GM23338 (cell line): ENCODE data around the gene CYP24A1. TPM values are rescaled to one million over a fixed set of nuclear protein-coding genes. Genes with fewer than 3 reads are reported as not detected.

Experiments used
- ATAC-seq: fragments of 200-7000 bp; cut with Tn5 transposase; 3 replicates; pipeline ENCODE4 v1.9.1; 2020
- DNase-seq: peaks from one replicate; pipeline ENCODE4 v3.0.0-alpha.2; 2015; ENCODE audit warnings: low spot score
- H2AFZ ChIP-seq: fragments of 200-600 bp; sonication (generic); 2 replicates; pipeline ENCODE4 v1.8.0; 2016; ENCODE audit warnings: antibody characterized with exemption, mild to moderate bottlenecking, moderate library complexity
- H3F3A ChIP-seq: fragments of 200-600 bp; sonication (generic); replicated peaks from 2 replicates; pipeline ENCODE4 v1.8.0; 2017; ENCODE audit warnings: antibody characterized with exemption, mixed run types, low read depth
- H3K27ac ChIP-seq: fragments of 200-600 bp; sonication (generic); 2 replicates; pipeline ENCODE4 v1.6.1; 2016; ENCODE audit warnings: low read depth
- H3K27me3 ChIP-seq: fragments of 200-600 bp; sonication (generic); 2 replicates; pipeline ENCODE4 v1.8.0; 2016; ENCODE audit warnings: mild to moderate bottlenecking, mixed run types, moderate library complexity; ENCODE audit not compliant: insufficient read depth
- H3K36me3 ChIP-seq: fragments of 200-600 bp; sonication (generic); 2 replicates; pipeline ENCODE4 v1.8.0; 2016; ENCODE audit warnings: mild to moderate bottlenecking; ENCODE audit not compliant: insufficient read depth
- H3K4me1 ChIP-seq: fragments of 200-600 bp; sonication (generic); 2 replicates; pipeline ENCODE4 v1.8.0; 2016; ENCODE audit warnings: mild to moderate bottlenecking, moderate library complexity; ENCODE audit not compliant: insufficient read depth
- H3K4me2 ChIP-seq: fragments of 200-600 bp; sonication (generic); 2 replicates; pipeline ENCODE4 v1.7.1; 2017; ENCODE audit warnings: mixed run types
- H3K4me3 ChIP-seq: fragments of 200-600 bp; sonication (generic); 2 replicates; pipeline ENCODE4 v1.6.1; 2016; ENCODE audit warnings: mixed run types
- H3K79me2 ChIP-seq: fragments of 200-600 bp; sonication (generic); replicated peaks from 2 replicates; pipeline ENCODE4 v1.8.0; 2017; ENCODE audit warnings: mild to moderate bottlenecking; ENCODE audit not compliant: insufficient read depth
- H3K9me2 ChIP-seq: fragments of 200-600 bp; sonication (generic); 2 replicates; pipeline ENCODE4 v1.8.0; 2017; ENCODE audit not compliant: insufficient read depth
- H4K20me1 ChIP-seq: fragments of 200-600 bp; sonication (generic); replicated peaks from 2 replicates; pipeline ENCODE4 v1.8.0; 2017; ENCODE audit warnings: mild to moderate bottlenecking; ENCODE audit not compliant: insufficient read depth
- H3K27ac Mint-ChIP-seq: 2 replicates; pipeline ENCODE4 v1.8.0; 2020; ENCODE audit warnings: inconsistent platforms, mild to moderate bottlenecking, moderate library complexity, mixed read lengths
- H3K27me3 Mint-ChIP-seq: 3 replicates; pipeline ENCODE4 v1.8.0; 2022; ENCODE audit warnings: low read depth, mild to moderate bottlenecking, moderate library complexity, mixed read lengths, inconsistent platforms; ENCODE audit not compliant: insufficient read depth, poor library complexity
- H3K36me3 Mint-ChIP-seq: 3 replicates; pipeline ENCODE4 v1.8.0; 2021; ENCODE audit warnings: low read depth, mild to moderate bottlenecking, inconsistent platforms, moderate library complexity, mixed read lengths
- H3K4me1 Mint-ChIP-seq: 3 replicates; pipeline ENCODE4 v1.8.0; 2020; ENCODE audit warnings: mild to moderate bottlenecking, inconsistent platforms, mixed read lengths
- H3K4me3 Mint-ChIP-seq: 3 replicates; pipeline ENCODE4 v1.8.0; 2021; ENCODE audit warnings: moderate library complexity, mild to moderate bottlenecking, inconsistent platforms, mixed read lengths
- H3K9me3 Mint-ChIP-seq: 3 replicates; pipeline ENCODE4 v1.8.0; 2020; ENCODE audit warnings: moderate library complexity, mild to moderate bottlenecking, inconsistent platforms, mixed read lengths
- CREB1 ChIP-seq: fragments of 250-450 bp; sonication (Bioruptor Pico); IDR thresholded peaks from 2 replicates; pipeline ENCODE4 v1.5.0; 2020; ENCODE audit warnings: low read depth, mild to moderate bottlenecking, moderate library complexity
- EZH2phosphoT487 ChIP-seq: fragments of 200-600 bp; sonication (generic); IDR thresholded peaks from one replicate; pipeline ENCODE4 v1.8.1; 2018; ENCODE audit warnings: antibody characterized with exemption; ENCODE audit not compliant: unreplicated experiment
- JUNB ChIP-seq: IDR thresholded peaks from one replicate; pipeline ENCODE4 v1.6.1; 2016; ENCODE audit warnings: antibody characterized with exemption; ENCODE audit not compliant: unreplicated experiment
- NANOG ChIP-seq: IDR thresholded peaks from 2 replicates; pipeline ENCODE4 v1.6.1; 2016; ENCODE audit warnings: antibody characterized with exemption, borderline replicate concordance
- POLR2AphosphoS5 ChIP-seq: IDR thresholded peaks from 2 replicates; pipeline ENCODE4 v1.6.1; 2016; ENCODE audit warnings: antibody characterized with exemption, low read depth
- STAT1 ChIP-seq: IDR thresholded peaks from one replicate; pipeline ENCODE4 v1.6.1; 2016; ENCODE audit warnings: antibody characterized with exemption; ENCODE audit not compliant: unreplicated experiment
- ZNF114 ChIP-seq: fragments of 250-450 bp; sonication (Bioruptor Pico); IDR thresholded peaks from 2 replicates; pipeline ENCODE4 v1.5.0; 2020; ENCODE audit warnings: mild to moderate bottlenecking, moderate library complexity
- polyA plus RNA-seq: library from polyadenylated mRNA; unstranded; fragments of >200 nt; fragmentation: Nextera tagmentation; extraction: Ambion mirVana; gene quantifications from 2 replicates; pipeline ENCODE4 v1.2.1, GENCODE V29; 2016
- total RNA-seq: library from RNA; depleted of rRNA; stranded (reverse); fragments of >200 nt; shearing (Covaris generic); gene quantifications from 2 replicates; pipeline ENCODE4 v1.2.3, GENCODE V29; 2014
- TF ChIP-seq, protein P1 (sequence below): fragments of 250-450 bp; sonication (Bioruptor Pico); IDR thresholded peaks from 2 replicates; pipeline ENCODE4 v1.5.0; 2020; ENCODE audit warnings: mild to moderate bottlenecking, moderate library complexity
- TF ChIP-seq, protein P2 (sequence below): IDR thresholded peaks from one replicate; pipeline ENCODE4 v1.6.1; 2018; ENCODE audit warnings: antibody characterized with exemption; ENCODE audit not compliant: unreplicated experiment
- TF ChIP-seq, protein P3 (sequence below): IDR thresholded peaks from 2 replicates; pipeline ENCODE4 v1.6.1; 2016; ENCODE audit warnings: antibody characterized with exemption

Gene CYP24A1
- total and polyA plus RNA-seq, 2 experiments from 2014 or later, result 0.10 TPM; not detected in 1

DNA sequence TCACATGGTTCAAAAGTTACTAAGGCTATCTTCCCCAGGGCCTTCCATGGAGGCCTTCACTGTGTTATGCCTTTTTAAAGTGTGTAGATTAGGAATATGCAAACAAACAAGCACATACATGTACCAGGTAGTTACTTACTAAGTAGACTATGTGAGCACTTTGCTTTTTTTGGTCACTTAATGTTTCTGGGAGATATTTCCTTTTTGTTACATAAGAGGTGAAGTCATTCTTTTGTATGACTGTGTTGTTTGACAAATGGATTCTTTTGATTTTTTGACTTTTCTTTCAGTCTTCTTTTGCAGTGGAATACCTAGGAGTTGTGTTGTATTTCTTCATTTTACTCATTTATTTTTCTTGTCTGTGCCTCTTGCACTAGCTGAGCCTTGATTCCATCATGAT lies 63.7 kb downstream of the CYP24A1 start:
- Histone ChIP-seq H3K36me3 (no peaks in the 10 kb centered on the region), H3K27ac (no peak overlapping the region), H3K4me1 (no peaks in the 10 kb centered on the region), H3K4me2 (no peak overlapping the region), H2AFZ (no peak overlapping the region), H3K27me3 (no peaks in the 10 kb centered on the region), H3K79me2 (no peaks in the 10 kb centered on the region), H4K20me1 (no peaks in the 10 kb centered on the region), H3K4me3 (no peak overlapping the region), H3K9me2 (no peaks in the 10 kb centered on the region), H3F3A (no peaks in the 10 kb centered on the region)
- ATAC-seq (no peak), DNase-seq (no peak)
- H3K4me3 Mint-ChIP-seq, result no peak overlapping the region
- peaks cover 3% of the 10 kb centered on the region for H3K27me3 Mint-ChIP-seq
- peaks cover 7% of the 10 kb centered on the region; the same call in 2 of the 3 replicates for H3K4me1 Mint-ChIP-seq
- H3K27ac Mint-ChIP-seq, result no peak overlapping the region
- TF ChIP-seq ZNF114 (no peak), CREB1 (CRISPR knock-in tag) (no peak), STAT1 (no peak), EZH2phosphoT487 (no peak), JUNB (no peak), POLR2AphosphoS5 (no peak), NANOG (no peak)
- TF ChIP-seq, protein P1, sequence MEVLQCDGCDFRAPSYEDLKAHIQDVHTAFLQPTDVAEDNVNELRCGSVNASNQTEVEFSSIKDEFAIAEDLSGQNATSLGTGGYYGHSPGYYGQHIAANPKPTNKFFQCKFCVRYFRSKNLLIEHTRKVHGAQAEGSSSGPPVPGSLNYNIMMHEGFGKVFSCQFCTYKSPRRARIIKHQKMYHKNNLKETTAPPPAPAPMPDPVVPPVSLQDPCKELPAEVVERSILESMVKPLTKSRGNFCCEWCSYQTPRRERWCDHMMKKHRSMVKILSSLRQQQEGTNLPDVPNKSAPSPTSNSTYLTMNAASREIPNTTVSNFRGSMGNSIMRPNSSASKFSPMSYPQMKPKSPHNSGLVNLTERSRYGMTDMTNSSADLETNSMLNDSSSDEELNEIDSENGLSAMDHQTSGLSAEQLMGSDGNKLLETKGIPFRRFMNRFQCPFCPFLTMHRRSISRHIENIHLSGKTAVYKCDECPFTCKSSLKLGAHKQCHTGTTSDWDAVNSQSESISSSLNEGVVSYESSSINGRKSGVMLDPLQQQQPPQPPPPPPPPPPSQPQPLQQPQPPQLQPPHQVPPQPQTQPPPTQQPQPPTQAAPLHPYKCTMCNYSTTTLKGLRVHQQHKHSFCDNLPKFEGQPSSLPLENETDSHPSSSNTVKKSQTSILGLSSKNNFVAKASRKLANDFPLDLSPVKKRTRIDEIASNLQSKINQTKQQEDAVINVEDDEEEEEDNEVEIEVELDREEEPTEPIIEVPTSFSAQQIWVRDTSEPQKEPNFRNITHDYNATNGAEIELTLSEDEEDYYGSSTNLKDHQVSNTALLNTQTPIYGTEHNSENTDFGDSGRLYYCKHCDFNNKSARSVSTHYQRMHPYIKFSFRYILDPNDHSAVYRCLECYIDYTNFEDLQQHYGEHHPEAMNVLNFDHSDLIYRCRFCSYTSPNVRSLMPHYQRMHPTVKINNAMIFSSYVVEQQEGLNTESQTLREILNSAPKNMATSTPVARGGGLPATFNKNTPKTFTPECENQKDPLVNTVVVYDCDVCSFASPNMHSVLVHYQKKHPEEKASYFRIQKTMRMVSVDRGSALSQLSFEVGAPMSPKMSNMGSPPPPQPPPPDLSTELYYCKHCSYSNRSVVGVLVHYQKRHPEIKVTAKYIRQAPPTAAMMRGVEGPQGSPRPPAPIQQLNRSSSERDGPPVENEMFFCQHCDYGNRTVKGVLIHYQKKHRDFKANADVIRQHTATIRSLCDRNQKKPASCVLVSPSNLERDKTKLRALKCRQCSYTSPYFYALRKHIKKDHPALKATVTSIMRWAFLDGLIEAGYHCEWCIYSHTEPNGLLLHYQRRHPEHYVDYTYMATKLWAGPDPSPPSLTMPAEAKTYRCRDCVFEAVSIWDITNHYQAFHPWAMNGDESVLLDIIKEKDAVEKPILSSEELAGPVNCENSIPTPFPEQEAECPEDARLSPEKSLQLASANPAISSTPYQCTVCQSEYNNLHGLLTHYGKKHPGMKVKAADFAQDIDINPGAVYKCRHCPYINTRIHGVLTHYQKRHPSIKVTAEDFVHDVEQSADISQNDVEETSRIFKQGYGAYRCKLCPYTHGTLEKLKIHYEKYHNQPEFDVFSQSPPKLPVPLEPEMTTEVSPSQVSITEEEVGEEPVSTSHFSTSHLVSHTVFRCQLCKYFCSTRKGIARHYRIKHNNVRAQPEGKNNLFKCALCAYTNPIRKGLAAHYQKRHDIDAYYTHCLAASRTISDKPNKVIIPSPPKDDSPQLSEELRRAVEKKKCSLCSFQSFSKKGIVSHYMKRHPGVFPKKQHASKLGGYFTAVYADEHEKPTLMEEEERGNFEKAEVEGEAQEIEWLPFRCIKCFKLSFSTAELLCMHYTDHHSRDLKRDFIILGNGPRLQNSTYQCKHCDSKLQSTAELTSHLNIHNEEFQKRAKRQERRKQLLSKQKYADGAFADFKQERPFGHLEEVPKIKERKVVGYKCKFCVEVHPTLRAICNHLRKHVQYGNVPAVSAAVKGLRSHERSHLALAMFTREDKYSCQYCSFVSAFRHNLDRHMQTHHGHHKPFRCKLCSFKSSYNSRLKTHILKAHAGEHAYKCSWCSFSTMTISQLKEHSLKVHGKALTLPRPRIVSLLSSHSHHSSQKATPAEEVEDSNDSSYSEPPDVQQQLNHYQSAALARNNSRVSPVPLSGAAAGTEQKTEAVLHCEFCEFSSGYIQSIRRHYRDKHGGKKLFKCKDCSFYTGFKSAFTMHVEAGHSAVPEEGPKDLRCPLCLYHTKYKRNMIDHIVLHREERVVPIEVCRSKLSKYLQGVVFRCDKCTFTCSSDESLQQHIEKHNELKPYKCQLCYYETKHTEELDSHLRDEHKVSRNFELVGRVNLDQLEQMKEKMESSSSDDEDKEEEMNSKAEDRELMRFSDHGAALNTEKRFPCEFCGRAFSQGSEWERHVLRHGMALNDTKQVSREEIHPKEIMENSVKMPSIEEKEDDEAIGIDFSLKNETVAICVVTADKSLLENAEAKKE (CRISPR knock-in tag), result no peak
- H3K9me3 Mint-ChIP-seq, result no peaks in the 10 kb centered on the region; the same call in 2 of the 3 replicates
- no peaks in the 10 kb centered on the region for H3K36me3 Mint-ChIP-seq

DNA sequence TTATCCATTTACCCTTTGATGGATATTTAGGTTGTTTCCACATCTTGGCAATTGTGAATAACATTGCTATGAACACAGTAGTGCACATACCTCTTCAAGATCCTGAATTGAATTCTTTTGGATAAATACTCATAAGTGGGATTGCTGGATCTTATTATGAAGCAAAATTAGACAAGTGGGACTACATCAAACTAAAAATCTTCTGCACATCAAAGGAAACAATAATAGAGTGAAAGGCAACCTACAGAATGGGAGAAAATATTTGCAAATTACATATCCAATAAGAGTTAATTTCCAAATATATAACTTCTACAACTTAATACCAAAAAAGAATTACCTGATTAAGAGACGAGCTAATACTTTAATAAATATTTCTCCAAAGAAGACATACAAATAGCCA lies 65.0 kb downstream of the CYP24A1 start:
- Histone ChIP-seq H3K9me2 (no peaks in the 10 kb centered on the region), H3K4me2 (no peak overlapping the region), H3F3A (no peaks in the 10 kb centered on the region), H3K36me3 (no peaks in the 10 kb centered on the region), H3K4me3 (no peak overlapping the region), H4K20me1 (no peaks in the 10 kb centered on the region), H3K79me2 (no peaks in the 10 kb centered on the region), H3K27me3 (no peaks in the 10 kb centered on the region), H3K4me1 (no peaks in the 10 kb centered on the region), H3K27ac (no peak overlapping the region), H2AFZ (no peak overlapping the region)
- TF ChIP-seq STAT1 (no peak), NANOG (no peak), CREB1 (CRISPR knock-in tag) (no peak)
- TF ChIP-seq, protein P2, sequence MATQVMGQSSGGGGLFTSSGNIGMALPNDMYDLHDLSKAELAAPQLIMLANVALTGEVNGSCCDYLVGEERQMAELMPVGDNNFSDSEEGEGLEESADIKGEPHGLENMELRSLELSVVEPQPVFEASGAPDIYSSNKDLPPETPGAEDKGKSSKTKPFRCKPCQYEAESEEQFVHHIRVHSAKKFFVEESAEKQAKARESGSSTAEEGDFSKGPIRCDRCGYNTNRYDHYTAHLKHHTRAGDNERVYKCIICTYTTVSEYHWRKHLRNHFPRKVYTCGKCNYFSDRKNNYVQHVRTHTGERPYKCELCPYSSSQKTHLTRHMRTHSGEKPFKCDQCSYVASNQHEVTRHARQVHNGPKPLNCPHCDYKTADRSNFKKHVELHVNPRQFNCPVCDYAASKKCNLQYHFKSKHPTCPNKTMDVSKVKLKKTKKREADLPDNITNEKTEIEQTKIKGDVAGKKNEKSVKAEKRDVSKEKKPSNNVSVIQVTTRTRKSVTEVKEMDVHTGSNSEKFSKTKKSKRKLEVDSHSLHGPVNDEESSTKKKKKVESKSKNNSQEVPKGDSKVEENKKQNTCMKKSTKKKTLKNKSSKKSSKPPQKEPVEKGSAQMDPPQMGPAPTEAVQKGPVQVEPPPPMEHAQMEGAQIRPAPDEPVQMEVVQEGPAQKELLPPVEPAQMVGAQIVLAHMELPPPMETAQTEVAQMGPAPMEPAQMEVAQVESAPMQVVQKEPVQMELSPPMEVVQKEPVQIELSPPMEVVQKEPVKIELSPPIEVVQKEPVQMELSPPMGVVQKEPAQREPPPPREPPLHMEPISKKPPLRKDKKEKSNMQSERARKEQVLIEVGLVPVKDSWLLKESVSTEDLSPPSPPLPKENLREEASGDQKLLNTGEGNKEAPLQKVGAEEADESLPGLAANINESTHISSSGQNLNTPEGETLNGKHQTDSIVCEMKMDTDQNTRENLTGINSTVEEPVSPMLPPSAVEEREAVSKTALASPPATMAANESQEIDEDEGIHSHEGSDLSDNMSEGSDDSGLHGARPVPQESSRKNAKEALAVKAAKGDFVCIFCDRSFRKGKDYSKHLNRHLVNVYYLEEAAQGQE, result no peak
- TF ChIP-seq, protein P3, sequence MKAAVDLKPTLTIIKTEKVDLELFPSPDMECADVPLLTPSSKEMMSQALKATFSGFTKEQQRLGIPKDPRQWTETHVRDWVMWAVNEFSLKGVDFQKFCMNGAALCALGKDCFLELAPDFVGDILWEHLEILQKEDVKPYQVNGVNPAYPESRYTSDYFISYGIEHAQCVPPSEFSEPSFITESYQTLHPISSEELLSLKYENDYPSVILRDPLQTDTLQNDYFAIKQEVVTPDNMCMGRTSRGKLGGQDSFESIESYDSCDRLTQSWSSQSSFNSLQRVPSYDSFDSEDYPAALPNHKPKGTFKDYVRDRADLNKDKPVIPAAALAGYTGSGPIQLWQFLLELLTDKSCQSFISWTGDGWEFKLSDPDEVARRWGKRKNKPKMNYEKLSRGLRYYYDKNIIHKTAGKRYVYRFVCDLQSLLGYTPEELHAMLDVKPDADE, result no peak
- ATAC-seq (no peak), DNase-seq (no peak)
- H3K36me3 Mint-ChIP-seq, result no peaks in the 10 kb centered on the region
- no peaks in the 10 kb centered on the region; the same call in 2 of the 3 replicates for H3K9me3 Mint-ChIP-seq
- peaks cover 3% of the 10 kb centered on the region for H3K27me3 Mint-ChIP-seq
- peaks cover 5% of the 10 kb centered on the region; the same call in 2 of the 3 replicates for H3K4me1 Mint-ChIP-seq
- H3K4me3 Mint-ChIP-seq, result no peak overlapping the region
- H3K27ac Mint-ChIP-seq, result no peak overlapping the region
